Ovary (tissue), 3 donors: Measurements from ENCODE around the gene GGT7.

ENCODE experiments used
- CTCF ChIP-seq, 3 donors: fragments of 450-650 bp in 2 of 3; fragments of 200-600 bp in 1 of 3; IDR thresholded peaks; one replicate each; pipeline versions ENCODE4 v1.5.1 to v1.8.0; 2016 to 2022; ENCODE audit warnings: antibody characterized with exemption in 3 of 3, mild to moderate bottlenecking in 1 of 3
- EP300 ChIP-seq: sonication (generic); formaldehyde crosslinking; IDR thresholded peaks from one replicate; pipeline ENCODE4 v1.6.1; 2017; ENCODE audit warnings: antibody characterized with exemption
- POLR2A ChIP-seq: fragments of 450-650 bp; IDR thresholded peaks from one replicate; pipeline ENCODE4 v1.6.1; 2017; ENCODE audit warnings: antibody characterized with exemption, mild to moderate bottlenecking, moderate library complexity
- donor health status: DM: no; HTN: no; CAD: no.

- TF ChIP-seq POLR2A (no peak), CTCF (IDR thresholded peaks at IDR 0.05) (no peak), EP300 (no peak)
These were observed 51.7 kb downstream of the GGT7 start for GRCh38 chr20:34820805-34821578.
